GM23248 (cell line): Measurements from ENCODE around the gene RAB4A. TPM values are rescaled to one million over a fixed set of nuclear protein-coding genes. Genes with fewer than 3 reads are reported as not detected.
"Not testable (repeated sequence)": the region's sequence is repeated elsewhere in the genome, so short reads cannot be mapped to it uniquely, and the experiment has no call there.

Experiments used
- DNase-seq: peaks from one replicate; pipeline ENCODE4 v3.0.0-alpha.2; 2015
- H2AFZ ChIP-seq: fragments of 200-600 bp; sonication (generic); 2 replicates; pipeline ENCODE4 v1.6.1; 2016; ENCODE audit warnings: antibody characterized with exemption
- H3F3A ChIP-seq: fragments of 200-600 bp; sonication (generic); 2 replicates; pipeline ENCODE4 v1.6.1; 2016; ENCODE audit warnings: mild to moderate bottlenecking, antibody characterized with exemption, mixed run types; ENCODE audit not compliant: insufficient read depth
- H3K27ac ChIP-seq: fragments of 200-600 bp; sonication (generic); 2 replicates; pipeline ENCODE4 v1.5.1; 2016; ENCODE audit warnings: mild to moderate bottlenecking
- H3K27me3 ChIP-seq: fragments of 200-600 bp; sonication (generic); replicated peaks from 2 replicates; pipeline ENCODE4 v1.6.1; 2016; ENCODE audit warnings: mild to moderate bottlenecking; ENCODE audit not compliant: insufficient read depth
- H3K36me3 ChIP-seq: fragments of 200-600 bp; sonication (generic); 2 replicates; pipeline ENCODE4 v1.6.1; 2016; ENCODE audit warnings: low read depth, mild to moderate bottlenecking
- H3K4me1 ChIP-seq: fragments of 200-600 bp; sonication (generic); 2 replicates; pipeline ENCODE4 v1.6.1; 2016; ENCODE audit warnings: mild to moderate bottlenecking; ENCODE audit not compliant: insufficient read depth
- H3K4me2 ChIP-seq: fragments of 200-600 bp; sonication (generic); one replicate; pipeline ENCODE4 v1.6.1; 2016; ENCODE audit warnings: mild to moderate bottlenecking; ENCODE audit not compliant: unreplicated experiment
- H3K4me3 ChIP-seq: fragments of 200-600 bp; sonication (generic); 2 replicates; pipeline ENCODE4 v1.5.1; 2016; ENCODE audit warnings: mild to moderate bottlenecking
- H3K79me2 ChIP-seq: fragments of 200-600 bp; sonication (generic); 2 replicates; pipeline ENCODE4 v1.6.1; 2016; ENCODE audit warnings: mild to moderate bottlenecking; ENCODE audit not compliant: insufficient read depth
- H3K9ac ChIP-seq: fragments of 200-600 bp; sonication (generic); 2 replicates; pipeline ENCODE4 v1.6.1; 2016; ENCODE audit warnings: mild to moderate bottlenecking
- H3K9me2 ChIP-seq: fragments of 200-600 bp; sonication (generic); 2 replicates; pipeline ENCODE4 v1.6.1; 2016; ENCODE audit warnings: mixed run types, mild to moderate bottlenecking, moderate library complexity; ENCODE audit not compliant: insufficient read depth
- H3K9me3 ChIP-seq: fragments of 200-600 bp; sonication (generic); one replicate; pipeline ENCODE4 v1.6.1; 2017; ENCODE audit warnings: low read depth
- H4K20me1 ChIP-seq: fragments of 200-600 bp; sonication (generic); 2 replicates; pipeline ENCODE4 v1.6.0; 2016; ENCODE audit not compliant: insufficient read depth
- EZH2 ChIP-seq: fragments of 200-600 bp; sonication (generic); IDR thresholded peaks from 2 replicates; pipeline ENCODE4 v1.6.1; 2018; ENCODE audit warnings: antibody characterized with exemption, mild to moderate bottlenecking; ENCODE audit not compliant: insufficient read depth, poor library complexity, severe bottlenecking
- EZH2phosphoT487 ChIP-seq: fragments of 200-600 bp; sonication (generic); IDR thresholded peaks from 2 replicates; pipeline ENCODE4 v1.6.1; 2018; ENCODE audit warnings: antibody characterized with exemption, moderate library complexity, mild to moderate bottlenecking, low read depth; ENCODE audit not compliant: insufficient read depth
- WGBS, 2 experiments: methylation state at CpG; one replicate each; pipeline ENCODE4 v1.1.6; 2015 to 2017; ENCODE audit warnings: low lambda C conversion rate in 2 of 2, low coverage in 1 of 2; ENCODE audit errors: missing lambda C conversion rate in 2 of 2; 5-methylcytosine and 5-hydroxymethylcytosine counted together
- in situ Hi-C: fragments of 300-500 bp; cut with MboI; formaldehyde crosslinking; loops from 2 replicates; pipeline ENCODE4 v1.15.0; 2020
- polyA plus RNA-seq: library from polyadenylated mRNA; unstranded; fragments of >200 nt; fragmentation: Nextera tagmentation; extraction: Ambion mirVana; gene quantifications from 2 replicates; pipeline ENCODE4 v1.2.1, GENCODE V29; 2016
- total RNA-seq: library from RNA; depleted of rRNA; stranded (reverse); fragments of >200 nt; shearing (Covaris generic); gene quantifications from 2 replicates; pipeline ENCODE4 v1.2.3, GENCODE V29; 2014

RAB4A gene
- total and polyA plus RNA-seq, 2 experiments from 2014 or later = 43.4 to 47.2 TPM

GRCh38 chr1:229288516-229288915 is 17.6 kb downstream of the RAB4A start:
- Histone ChIP-seq H3K27me3 (no peaks in the 10 kb centered on the region), H3K4me3 (no peak overlapping the region), H3K9me3 (no peaks in the 10 kb centered on the region), H2AFZ (no peak overlapping the region), H3K4me1 (peaks cover 8% of the 10 kb centered on the region; the same call in 1 of the 2 replicates), H4K20me1 (no peaks in the 10 kb centered on the region), H3K36me3 (peaks cover 11% of the 10 kb centered on the region; the same call in 1 of the 2 replicates), H3F3A (no peaks in the 10 kb centered on the region), H3K9me2 (no peaks in the 10 kb centered on the region), H3K79me2 (peaks cover 50% of the 10 kb centered on the region), H3K27ac (no peak overlapping the region), H3K4me2 (no peak overlapping the region), H3K9ac (no peak overlapping the region)
- DNase-seq = no peak
- WGBS, 2 experiments = 96 to 100% methylated on average over 1 of the region's 1 CpG
- in situ Hi-C loops = no loop called here
- TF ChIP-seq EZH2 (no peak), EZH2phosphoT487 (no peak)

GRCh38 chr1:229291686-229292085 is 20.8 kb downstream of the RAB4A start:
- H4K20me1 ChIP-seq, H3K9me2 ChIP-seq, H3K4me1 ChIP-seq, H3F3A ChIP-seq, H3K9ac ChIP-seq, H3K4me2 ChIP-seq, in situ Hi-C loops, H3K9me3 ChIP-seq, H3K4me3 ChIP-seq, DNase-seq, H3K27me3 ChIP-seq, H2AFZ ChIP-seq, H3K27ac ChIP-seq: not testable (repeated sequence)
- 94 to 95% methylated on average over 4 of the region's 4 CpGs for WGBS, 2 experiments
- H3K36me3 ChIP-seq = peaks cover 11% of the 10 kb centered on the region; the same call in 1 of the 2 replicates
- H3K79me2 ChIP-seq = peaks cover 19% of the 10 kb centered on the region

GRCh38 chr1:229293528-229294204 is 22.8 kb downstream of the RAB4A start:
- WGBS, 2 experiments = 85 to 89% methylated on average over 10 of the region's 10 CpGs
- Histone ChIP-seq H3K9me2 (no peaks in the 10 kb centered on the region), H3K4me3 (no peak overlapping the region), H3K4me1 (peaks cover 11% of the 10 kb centered on the region), H3K9me3 (no peaks in the 10 kb centered on the region), H2AFZ (no peak overlapping the region), H3F3A (peaks cover 4% of the 10 kb centered on the region), H3K36me3 (peaks cover 20% of the 10 kb centered on the region), H3K27ac (no peak overlapping the region), H3K4me2 (no peak overlapping the region), H3K79me2 (no peaks in the 10 kb centered on the region; the same call in 1 of the 2 replicates), H3K9ac (no peak overlapping the region), H3K27me3 (no peaks in the 10 kb centered on the region), H4K20me1 (no peaks in the 10 kb centered on the region; the same call in 1 of the 2 replicates)
- no peak for DNase-seq
- TF ChIP-seq EZH2 (no peak), EZH2phosphoT487 (no peak)
- in situ Hi-C loops = no loop called here

- Histone ChIP-seq H3K4me1 (peaks cover 11% of the 10 kb centered on the region), H3K9me3 (no peaks in the 10 kb centered on the region), H3K36me3 (peaks cover 24% of the 10 kb centered on the region), H3K9me2 (no peaks in the 10 kb centered on the region), H3K27me3 (no peaks in the 10 kb centered on the region), H3F3A (peaks cover 4% of the 10 kb centered on the region), H2AFZ (no peak overlapping the region), H3K27ac (no peak overlapping the region), H3K9ac (no peak overlapping the region), H4K20me1 (no peaks in the 10 kb centered on the region; the same call in 1 of the 2 replicates), H3K79me2 (no peaks in the 10 kb centered on the region), H3K4me3 (no peak overlapping the region), H3K4me2 (no peak overlapping the region)
- in situ Hi-C loops = no loop called here
- TF ChIP-seq EZH2phosphoT487 (no peak), EZH2 (no peak)
- no peak for DNase-seq
- 96 to 98% methylated on average over 11 of the region's 11 CpGs for WGBS, 2 experiments
Observed at GRCh38 chr1:229295745-229296144, 24.8 kb downstream of the RAB4A start.
